H1 (cell line): ENCODE data around the gene CLP1. TPM values are rescaled to one million over a fixed set of nuclear protein-coding genes. Genes with fewer than 3 reads are reported as not detected.

Experiments
- CTCF ChIA-PET: fragments of 300-600 bp; sonication (Branson Sonifier 250); formaldehyde crosslinking; loops from one replicate; lab custom pipeline; 2021; ENCODE audit not compliant: partially characterized antibody; lab: Charles Lee
- POLR2A ChIA-PET: fragments of 300-600 bp; sonication (Branson Sonifier 250); formaldehyde crosslinking; loops from one replicate; lab custom pipeline; 2021; ENCODE audit warnings: inconsistent platforms; ENCODE audit not compliant: partially characterized antibody; lab: Charles Lee
- DNase-seq, 2 experiments: peaks; one replicate each; pipeline versions ENCODE4 v3.0.0 to v3.0.0-alpha.2; 2010 to 2022; ENCODE audit warnings: low spot score in 2 of 2, low read depth in 1 of 2, mixed read lengths in 1 of 2
- FAIRE-seq: peaks from 2 replicates; lab custom pipeline; 2011; peaks lifted over from hg19 to GRCh38; lab: Jason Lieb, UNC
- H2AFZ ChIP-seq: 2 replicates; pipeline ENCODE4 v1.8.1; 2012; ENCODE audit warnings: low read length, inconsistent platforms
- H2AK5ac ChIP-seq: 2 replicates; pipeline ENCODE4 v1.6.1; 2013; ENCODE audit warnings: low read depth, low read length
- H2BK120ac ChIP-seq: replicated peaks from 2 replicates; pipeline ENCODE3; 2013; ENCODE audit warnings: low read depth, low read length, inconsistent platforms
- H2BK12ac ChIP-seq: 2 replicates; pipeline ENCODE4 v1.6.1; 2013; ENCODE audit warnings: low read depth, low read length
- H2BK15ac ChIP-seq: 2 replicates; pipeline ENCODE4 v1.6.1; 2013; ENCODE audit warnings: low read length
- H2BK20ac ChIP-seq: 2 replicates; pipeline ENCODE4 v1.6.1; 2013; ENCODE audit warnings: low read length
- H2BK5ac ChIP-seq: 2 replicates; pipeline ENCODE4 v1.6.1; 2013; ENCODE audit warnings: low read depth, low read length
- H3K14ac ChIP-seq: 2 replicates; pipeline ENCODE4 v1.6.1; 2013; ENCODE audit warnings: inconsistent platforms; ENCODE audit not compliant: insufficient read length
- H3K18ac ChIP-seq: 2 replicates; pipeline ENCODE4 v1.6.1; 2013; ENCODE audit warnings: low read length; ENCODE audit errors: extremely low read depth
- H3K23ac ChIP-seq: 2 replicates; pipeline ENCODE4 v1.6.1; 2013; ENCODE audit warnings: inconsistent platforms; ENCODE audit not compliant: insufficient read length
- H3K23me2 ChIP-seq: 2 replicates; pipeline ENCODE4 v1.6.1; 2013; ENCODE audit warnings: low read depth, low read length
- H3K27ac ChIP-seq: 2 replicates; pipeline ENCODE4 v1.6.1; 2011; ENCODE audit warnings: low read depth, low read length, inconsistent platforms
- H3K27me3 ChIP-seq, 4 experiments: replicated peaks in 1 of 4; 1 replicate in 1 of 4; 2 replicates in 3 of 4; pipeline versions ENCODE4 v1.6.1 to v1.8.1; 2011 to 2013; ENCODE audit warnings: low read length in 3 of 4, mild to moderate bottlenecking in 3 of 4, inconsistent platforms in 2 of 4, mixed read lengths in 2 of 4, moderate library complexity in 1 of 4; ENCODE audit not compliant: control insufficient read depth in 3 of 4, insufficient read depth in 3 of 4; ENCODE audit errors: extremely low read depth in 1 of 4
- H3K36me3 ChIP-seq, 4 experiments: 2 replicates each; pipeline versions ENCODE4 v1.6.1 to v1.8.1; 2011 to 2013; ENCODE audit warnings: mild to moderate bottlenecking in 4 of 4, low read length in 3 of 4, moderate library complexity in 2 of 4, control low read depth in 1 of 4, inconsistent platforms in 1 of 4; ENCODE audit not compliant: insufficient read depth in 4 of 4, control insufficient read depth in 2 of 4
- H3K4ac ChIP-seq: replicated peaks from 2 replicates; pipeline ENCODE3; 2013; ENCODE audit warnings: low read length, low read depth, mixed read lengths, inconsistent platforms; ENCODE audit not compliant: insufficient read length
- H3K4me1 ChIP-seq, 4 experiments: replicated peaks in 1 of 4; 1 replicate in 1 of 4; 2 replicates in 3 of 4; pipeline versions ENCODE4 v1.6.1 to v1.8.1; 2011 to 2013; ENCODE audit warnings: low read length in 3 of 4, inconsistent platforms in 2 of 4, mixed read lengths in 1 of 4; ENCODE audit not compliant: insufficient read depth in 4 of 4, control insufficient read depth in 3 of 4
- H3K4me2 ChIP-seq, 2 experiments: 2 replicates each; pipeline versions ENCODE4 v1.6.1 to v1.8.1; 2011 to 2013; ENCODE audit warnings: low read depth in 2 of 2, low read length in 2 of 2, control low read depth in 1 of 2, inconsistent platforms in 1 of 2, mild to moderate bottlenecking in 1 of 2; ENCODE audit not compliant: insufficient read depth in 1 of 2
- H3K4me3 ChIP-seq, 4 experiments: fragments of 200-600, 300-600 bp in 1 of 4; sonication (generic), shearing (Covaris generic), sonication (Bioruptor Twin) in 1 of 4; 2 replicates each; pipeline versions ENCODE4 v1.5.1 to v1.8.1; 2011 to 2016; ENCODE audit warnings: low read length in 4 of 4, low read depth in 3 of 4, control low read depth in 2 of 4, inconsistent platforms in 2 of 4, mild to moderate bottlenecking in 2 of 4, mixed read lengths in 1 of 4, moderate library complexity in 1 of 4; ENCODE audit not compliant: insufficient read depth in 2 of 4; ENCODE audit errors: extremely low read depth in 1 of 4
- H3K56ac ChIP-seq: replicated peaks from 2 replicates; pipeline ENCODE3; 2013; ENCODE audit warnings: low read depth, mild to moderate bottlenecking, mixed read lengths, low read length, inconsistent platforms; ENCODE audit not compliant: insufficient read length
- H3K79me1 ChIP-seq: 2 replicates; pipeline ENCODE4 v1.6.1; 2013; ENCODE audit warnings: low read depth, low read length, control low read depth
- H3K79me2 ChIP-seq, 2 experiments: 2 replicates each; pipeline versions ENCODE4 v1.6.1 to v1.8.1; 2012 to 2013; ENCODE audit warnings: low read length in 2 of 2, mild to moderate bottlenecking in 2 of 2, inconsistent platforms in 1 of 2; ENCODE audit not compliant: insufficient read depth in 2 of 2, control insufficient read depth in 1 of 2
- H3K9ac ChIP-seq, 4 experiments: replicated peaks in 1 of 4; 1 replicate in 1 of 4; 2 replicates in 3 of 4; pipeline versions ENCODE4 v1.6.1 to v1.8.1; 2011 to 2013; ENCODE audit warnings: low read depth in 3 of 4, low read length in 3 of 4, control low read depth in 2 of 4, mild to moderate bottlenecking in 2 of 4, moderate library complexity in 2 of 4, inconsistent platforms in 1 of 4; ENCODE audit errors: extremely low read depth in 1 of 4
- H3K9me3 ChIP-seq, 2 experiments: 2 replicates each; pipeline versions ENCODE4 v1.6.1 to v1.8.1; 2012 to 2013; ENCODE audit warnings: mild to moderate bottlenecking in 2 of 2, moderate library complexity in 2 of 2, control low read depth in 1 of 2, inconsistent platforms in 1 of 2, low read depth in 1 of 2, low read length in 1 of 2, mixed read lengths in 1 of 2; ENCODE audit not compliant: insufficient read depth in 2 of 2
- H4K20me1 ChIP-seq, 2 experiments: replicated peaks in 1 of 2; 2 replicates each; pipeline versions ENCODE3 to v1.8.1; 2011 to 2013; ENCODE audit warnings: inconsistent platforms in 2 of 2, low read length in 2 of 2, mild to moderate bottlenecking in 1 of 2; ENCODE audit not compliant: insufficient read depth in 2 of 2, control insufficient read depth in 1 of 2
- H4K5ac ChIP-seq: 2 replicates; pipeline ENCODE4 v1.6.1; 2013; ENCODE audit warnings: low read length, low read depth, mixed read lengths, inconsistent platforms; ENCODE audit not compliant: insufficient read length
- H4K8ac ChIP-seq: 2 replicates; pipeline ENCODE4 v1.8.0; 2013; ENCODE audit warnings: mild to moderate bottlenecking, moderate library complexity, low read length, inconsistent platforms; ENCODE audit not compliant: insufficient read depth; ENCODE audit errors: extremely low read depth
- H4K91ac ChIP-seq: replicated peaks from 2 replicates; pipeline ENCODE3; 2013; ENCODE audit warnings: low read length, mixed read lengths, inconsistent platforms; ENCODE audit not compliant: insufficient read length
- ATF2 ChIP-seq: IDR thresholded peaks from 2 replicates; pipeline ENCODE4 v1.6.1; 2012; ENCODE audit warnings: low read length, inconsistent platforms
- CBX5 ChIP-seq: fragments of 300-800, 300-1000 bp; sonication (generic); IDR thresholded peaks from 2 replicates; pipeline ENCODE4 v1.7.1; 2016; ENCODE audit warnings: antibody characterized with exemption, low read length, low read depth
- CHD2 ChIP-seq: IDR thresholded peaks from 2 replicates; pipeline ENCODE4 v1.6.1; 2012; ENCODE audit warnings: low read length, improper control_type of control experiment
- FOSL1 ChIP-seq: IDR thresholded peaks from 2 replicates; pipeline ENCODE4 v1.6.1; 2011; ENCODE audit warnings: mild to moderate bottlenecking, low read depth, low read length, moderate library complexity; ENCODE audit not compliant: insufficient read depth
- MAFK ChIP-seq: IDR thresholded peaks from 2 replicates; pipeline ENCODE4 v1.6.1; 2012; ENCODE audit warnings: low read depth, mild to moderate bottlenecking, improper control_type of control experiment, low read length
- POLR2A ChIP-seq, 2 experiments: IDR thresholded peaks; 1 replicate in 1 of 2; 2 replicates in 1 of 2; pipeline ENCODE4 v1.6.1; 2011; ENCODE audit warnings: low read depth in 2 of 2, low read length in 2 of 2, mild to moderate bottlenecking in 2 of 2; ENCODE audit errors: control extremely low read depth in 1 of 2
- RFX5 ChIP-seq: IDR thresholded peaks from 2 replicates; pipeline ENCODE4 v1.6.1; 2011; ENCODE audit warnings: low read depth, low read length, improper control_type of control experiment, borderline replicate concordance
- RNF2 ChIP-seq: fragments of 200-900, 300-1000 bp; sonication (generic); IDR thresholded peaks from 2 replicates; pipeline ENCODE4 v1.7.1; 2016; ENCODE audit warnings: borderline replicate concordance, low read depth, mild to moderate bottlenecking, antibody characterized with exemption, low read length; ENCODE audit not compliant: poor library complexity, severe bottlenecking; ENCODE audit errors: missing control alignments
- YY1 ChIP-seq: IDR thresholded peaks from 2 replicates; pipeline ENCODE4 v1.6.1; 2011; ENCODE audit warnings: low read depth, mild to moderate bottlenecking, low read length
- WGBS, 2 experiments: shearing (Covaris generic) in 1 of 2; methylation state at CpG; one replicate each; pipeline versions ENCODE4 v1.1.6 to v1.1.7; 2013 to 2015; ENCODE audit warnings: low lambda C conversion rate in 2 of 2, mixed read lengths in 2 of 2, inconsistent platforms in 1 of 2, low coverage in 1 of 2, missing lambda C conversion rate in 1 of 2; ENCODE audit not compliant: insufficient replicate concordance in 2 of 2, insufficient coverage in 1 of 2, insufficient read length in 1 of 2; ENCODE audit errors: extremely low coverage in 1 of 2, missing lambda C conversion rate in 1 of 2; 5-methylcytosine and 5-hydroxymethylcytosine counted together
- polyA plus RNA-seq, 7 experiments: library from polyadenylated mRNA; depleted of rRNA in 3 of 7; stranded (reverse) in 5 of 7; unstranded in 2 of 7; fragments of >200 nt in 5 of 7; fragments of 200-250 nt in 2 of 7; gene quantifications; 1 replicate in 5 of 7; 2 replicates in 1 of 7; 4 replicates in 1 of 7; pipeline versions ENCODE4 v1.2.1 to v1.2.3, GENCODE V29; 2011 to 2013; ENCODE audit warnings: missing spikeins in 2 of 7, mixed read lengths in 2 of 7
- total RNA-seq: library from RNA; stranded (reverse); fragmentation: NEBNext Ultra II Directional; extraction: Animal tissue kit (Norgen Biotek cat#: 25700); gene quantifications from 2 replicates; pipeline ENCODE4 v1.2.1, GENCODE V29; 2021

The CLP1 gene
- total and polyA plus RNA-seq, 2 of the 8 experiments (the other 6 are each of a cell fraction or from before 2014, with no cell fraction given), result 29.4 to 29.9 TPM

GRCh38 chr11:57639321-57640067 is 18.1 kb upstream of the CLP1 start:
- CTCF ChIA-PET, result interaction anchor here (0.6 to 14.3 kb wide), 29 partner anchors 8 to 179 kb away, joined by 3 to 357 read pairs (median 8); partner anchors contain the start of genes RTN4RL2, SERPING1, UBE2L6 and YPEL4
- peak overlapping the region; percentile 96 for H3K56ac ChIP-seq
- peak overlapping the region; percentile 88; the same call in 1 of the 2 replicates for H2BK15ac ChIP-seq
- no peaks in the 10 kb centered on the region for H3K9me3 ChIP-seq
- H4K8ac ChIP-seq, result peak overlapping the region; percentile 84
- peak overlapping the region; percentile 95 for H2BK12ac ChIP-seq
- H3K36me3 ChIP-seq, result peaks cover 9 to 29% (median 13%) of the 10 kb centered on the region in 4 experiments; a peak in 6 of 8 replicates
- H3K18ac ChIP-seq, result peak overlapping the region; percentile 100
- H4K20me1 ChIP-seq, result peaks cover 18 to 27% of the 10 kb centered on the region in 2 experiments
- no peaks in the 10 kb centered on the region; a peak in 1 of 7 replicates for H3K27me3 ChIP-seq
- H3K23ac ChIP-seq, result no peak overlapping the region
- H3K4me1 ChIP-seq, result peaks cover 15 to 32% (median 23%) of the 10 kb centered on the region in 4 experiments
- H2BK20ac ChIP-seq, result peak overlapping the region; percentile 34
- H3K9ac ChIP-seq, result peak overlapping the region in 3 of 4 experiments; percentile 97 to 99 (median 99); a peak in 6 of 7 replicates
- H4K5ac ChIP-seq, result peak overlapping the region; percentile 95
- peak; percentile 97 to 99 for DNase-seq
- peak overlapping the region; percentile 100 for H2BK5ac ChIP-seq
- no peak overlapping the region for H2AFZ ChIP-seq
- peak overlapping the region; percentile 99 for H2AK5ac ChIP-seq
- POLR2A ChIA-PET, result interaction anchor here (0.7 to 29.6 kb wide), 44 partner anchors 8 to 923 kb away, joined by 3 to 1546 read pairs (median 6); partner anchors contain the start of genes CLP1, MED19, RTN4RL2 and SELENOH
- H3K79me2 ChIP-seq, result peaks cover 0 to 38% of the 10 kb centered on the region in 2 experiments; a peak in 2 of 4 replicates
- peak overlapping the region; percentile 98 for H3K27ac ChIP-seq
- WGBS, 2 experiments, result 1% methylated on average over 14 of the region's 15 CpGs; no CpG with 5 or more reads in 1 of the 2 experiments
- H3K79me1 ChIP-seq, result peaks cover 10% of the 10 kb centered on the region; the same call in 1 of the 2 replicates
- H3K23me2 ChIP-seq, result peaks cover 17% of the 10 kb centered on the region
- H3K4ac ChIP-seq, result peak overlapping the region; percentile 97
- H2BK120ac ChIP-seq, result peak overlapping the region; percentile 98
- H3K4me2 ChIP-seq, result peak overlapping the region; percentile 91 to 94
- peak overlapping the region; percentile 94 to 100 (median 98) for H3K4me3 ChIP-seq
- peak; percentile 28 for FAIRE-seq
- no peak overlapping the region for H3K14ac ChIP-seq
- peak overlapping the region; percentile 100 for H4K91ac ChIP-seq
- TF ChIP-seq ATF2, result peak; percentile 73
- TF ChIP-seq CHD2, result peak; percentile 68; the same call in 1 of the 2 replicates
- 0 out of 2 replicates have a peak, but pooled peaks have one; percentile 21 for TF ChIP-seq RFX5
- TF ChIP-seq FOSL1, result no peak
- no peak for TF ChIP-seq CBX5
- no peak for TF ChIP-seq MAFK
- TF ChIP-seq YY1, result peak; percentile 81; the same call in 1 of the 2 replicates
- TF ChIP-seq POLR2A (IDR thresholded peaks at IDR 0.05; ENCODE audit: control extremely low read depth in 1 of 2, low read depth in 2 of 2, low read length in 2 of 2), result peak; percentile 61 to 70
- no peak for TF ChIP-seq RNF2
